H9 (cell line): ENCODE results near the gene TRPM2. TPM values are rescaled to one million over a fixed set of nuclear protein-coding genes. Genes with fewer than 3 reads are reported as not detected.

Experiments used
- DNase-seq: peaks from one replicate; pipeline ENCODE4 v3.0.0-alpha.2; 2017
- H2AFZ ChIP-seq: one replicate; pipeline ENCODE4 v1.6.1; 2013; ENCODE audit warnings: mild to moderate bottlenecking, low read length, control low read depth, moderate library complexity
- H2AK5ac ChIP-seq: 2 replicates; pipeline ENCODE4 v1.6.1; 2013; ENCODE audit warnings: low read length, control low read depth, mixed read lengths; ENCODE audit not compliant: insufficient read length
- H2BK120ac ChIP-seq: one replicate; pipeline ENCODE4 v1.6.1; 2013; ENCODE audit warnings: low read depth, mild to moderate bottlenecking, low read length, control low read depth, inconsistent platforms; ENCODE audit not compliant: poor library complexity, severe bottlenecking
- H2BK12ac ChIP-seq: 2 replicates; pipeline ENCODE4 v1.6.1; 2013; ENCODE audit warnings: low read length, control low read depth, mixed read lengths, low read depth; ENCODE audit not compliant: insufficient read length
- H2BK15ac ChIP-seq: 2 replicates; pipeline ENCODE4 v1.6.1; 2013; ENCODE audit warnings: low read depth, low read length, control low read depth
- H2BK20ac ChIP-seq: one replicate; pipeline ENCODE4 v1.6.1; 2013; ENCODE audit warnings: low read depth, mild to moderate bottlenecking, low read length, control low read depth, inconsistent platforms; ENCODE audit not compliant: poor library complexity, severe bottlenecking
- H2BK5ac ChIP-seq: 2 replicates; pipeline ENCODE4 v1.6.1; 2013; ENCODE audit warnings: low read length, control low read depth, mixed read lengths; ENCODE audit not compliant: insufficient read length
- H3K14ac ChIP-seq: 2 replicates; pipeline ENCODE4 v1.6.1; 2013; ENCODE audit warnings: low read length, control low read depth; ENCODE audit not compliant: insufficient read depth
- H3K18ac ChIP-seq: 2 replicates; pipeline ENCODE4 v1.6.1; 2013; ENCODE audit warnings: low read depth, mild to moderate bottlenecking, mixed read lengths, low read length, control low read depth; ENCODE audit not compliant: insufficient read length
- H3K23ac ChIP-seq: 2 replicates; pipeline ENCODE4 v1.6.1; 2013; ENCODE audit warnings: low read length, control low read depth, mixed read lengths, low read depth; ENCODE audit not compliant: insufficient read length
- H3K23me2 ChIP-seq: 2 replicates; pipeline ENCODE4 v1.6.1; 2013; ENCODE audit warnings: low read depth, mild to moderate bottlenecking, mixed read lengths, low read length, control low read depth; ENCODE audit not compliant: insufficient read length, poor library complexity, severe bottlenecking
- H3K27ac ChIP-seq: 2 replicates; pipeline ENCODE4 v1.5.1; 2013; ENCODE audit warnings: low read length, control low read depth, mixed read lengths, low read depth; ENCODE audit not compliant: insufficient read length
- H3K27me3 ChIP-seq: 2 replicates; pipeline ENCODE4 v1.6.1; 2013; ENCODE audit warnings: low read length, control low read depth, inconsistent platforms; ENCODE audit not compliant: insufficient read depth
- H3K4ac ChIP-seq: 2 replicates; pipeline ENCODE4 v1.6.1; 2013; ENCODE audit warnings: low read depth, mild to moderate bottlenecking, control low read depth, inconsistent platforms, low read length, moderate library complexity
- H3K4me1 ChIP-seq: 2 replicates; pipeline ENCODE4 v1.6.1; 2013; ENCODE audit warnings: low read length, control low read depth, inconsistent platforms; ENCODE audit not compliant: insufficient read depth
- H3K4me2 ChIP-seq: 2 replicates; pipeline ENCODE4 v1.6.1; 2013; ENCODE audit warnings: low read length, control low read depth, mixed read lengths; ENCODE audit not compliant: insufficient read length, insufficient read depth
- H3K56ac ChIP-seq: 2 replicates; pipeline ENCODE4 v1.6.1; 2013; ENCODE audit warnings: low read depth, mild to moderate bottlenecking, mixed read lengths, low read length, control low read depth; ENCODE audit not compliant: insufficient read length
- H3K79me1 ChIP-seq: 2 replicates; pipeline ENCODE4 v1.6.1; 2013; ENCODE audit warnings: low read depth, mild to moderate bottlenecking, moderate library complexity, low read length, control low read depth, inconsistent platforms; ENCODE audit not compliant: insufficient read depth, poor library complexity, severe bottlenecking
- H3K79me2 ChIP-seq: 2 replicates; pipeline ENCODE4 v1.6.1; 2013; ENCODE audit warnings: low read length, control low read depth, inconsistent platforms; ENCODE audit not compliant: insufficient read depth
- H3K9ac ChIP-seq: 2 replicates; pipeline ENCODE4 v1.6.1; 2013; ENCODE audit warnings: low read length, control low read depth, mixed read lengths; ENCODE audit not compliant: insufficient read length; ENCODE audit errors: extremely low read depth
- H3K9me3 ChIP-seq: one replicate; pipeline ENCODE4 v1.6.1; 2013; ENCODE audit warnings: low read depth, low read length, inconsistent platforms; ENCODE audit not compliant: control insufficient read depth
- H3T11ph ChIP-seq: one replicate; pipeline ENCODE4 v1.6.1; 2013; ENCODE audit warnings: mild to moderate bottlenecking, low read length, control low read depth, inconsistent platforms
- H4K20me1 ChIP-seq: one replicate; pipeline ENCODE4 v1.6.1; 2013; ENCODE audit not compliant: control insufficient read depth, insufficient read length, insufficient read depth
- H4K5ac ChIP-seq: 2 replicates; pipeline ENCODE4 v1.6.1; 2013; ENCODE audit warnings: low read depth, mild to moderate bottlenecking, mixed read lengths, low read length, control low read depth; ENCODE audit not compliant: insufficient read length
- H4K8ac ChIP-seq: replicated peaks from 2 replicates; pipeline ENCODE4 v1.6.1; 2013; ENCODE audit warnings: low read length, control low read depth, mixed read lengths, low read depth; ENCODE audit not compliant: insufficient read length
- H4K91ac ChIP-seq: 2 replicates; pipeline ENCODE4 v1.6.1; 2013; ENCODE audit warnings: low read depth, mild to moderate bottlenecking, moderate library complexity, mixed read lengths, low read length, control low read depth; ENCODE audit not compliant: insufficient read length
- H3K27ac Mint-ChIP-seq, 3 experiments: 2 replicates in 2 of 3; 3 replicates in 1 of 3; pipeline ENCODE4 v1.8.0; 2020 to 2021; ENCODE audit warnings: mixed read lengths in 3 of 3, mild to moderate bottlenecking in 1 of 3, moderate library complexity in 1 of 3
- H3K27me3 Mint-ChIP-seq: 2 replicates; pipeline ENCODE4 v1.8.0; 2021; ENCODE audit warnings: low read depth, mild to moderate bottlenecking, moderate library complexity, mixed read lengths
- H3K36me3 Mint-ChIP-seq, 3 experiments: 2 replicates in 2 of 3; 3 replicates in 1 of 3; pipeline ENCODE4 v1.8.0; 2020 to 2021; ENCODE audit warnings: low read depth in 3 of 3, mixed read lengths in 3 of 3; ENCODE audit not compliant: insufficient read depth in 1 of 3
- H3K4me1 Mint-ChIP-seq, 2 experiments: 2 replicates each; pipeline ENCODE4 v1.8.0; 2020; ENCODE audit warnings: mixed read lengths in 2 of 2
- H3K4me3 Mint-ChIP-seq, 2 experiments: 2 replicates in 1 of 2; 3 replicates in 1 of 2; pipeline ENCODE4 v1.8.0; 2020 to 2021; ENCODE audit warnings: mild to moderate bottlenecking in 2 of 2, mixed read lengths in 2 of 2, moderate library complexity in 1 of 2
- H3K9me3 Mint-ChIP-seq, 2 experiments: 2 replicates in 1 of 2; 3 replicates in 1 of 2; pipeline ENCODE4 v1.8.0; 2020; ENCODE audit warnings: mild to moderate bottlenecking in 2 of 2, mixed read lengths in 2 of 2, moderate library complexity in 1 of 2
- CTCF ChIP-seq: fragments of 200-600 bp; sonication (generic); conservative IDR thresholded peaks from 3 replicates; pipeline ENCODE4 v1.8.0; 2021; ENCODE audit warnings: antibody characterized with exemption, mild to moderate bottlenecking
- WGBS: extraction: QIAGEN DNeasy Blood & Tissue Kit; methylation state at CpG from one replicate; pipeline ENCODE4 v1.1.7; 2013; ENCODE audit warnings: missing lambda C conversion rate, low lambda C conversion rate, mixed read lengths; ENCODE audit not compliant: insufficient read length; ENCODE audit errors: extremely low coverage; 5-methylcytosine and 5-hydroxymethylcytosine counted together
- total RNA-seq: library from RNA; stranded (reverse); gene quantifications from 2 replicates; pipeline ENCODE4 v1.2.1, GENCODE V29; 2021

Gene TRPM2
- total RNA-seq, 1 experiment from 2014 or later: 0.68 TPM

DNA sequence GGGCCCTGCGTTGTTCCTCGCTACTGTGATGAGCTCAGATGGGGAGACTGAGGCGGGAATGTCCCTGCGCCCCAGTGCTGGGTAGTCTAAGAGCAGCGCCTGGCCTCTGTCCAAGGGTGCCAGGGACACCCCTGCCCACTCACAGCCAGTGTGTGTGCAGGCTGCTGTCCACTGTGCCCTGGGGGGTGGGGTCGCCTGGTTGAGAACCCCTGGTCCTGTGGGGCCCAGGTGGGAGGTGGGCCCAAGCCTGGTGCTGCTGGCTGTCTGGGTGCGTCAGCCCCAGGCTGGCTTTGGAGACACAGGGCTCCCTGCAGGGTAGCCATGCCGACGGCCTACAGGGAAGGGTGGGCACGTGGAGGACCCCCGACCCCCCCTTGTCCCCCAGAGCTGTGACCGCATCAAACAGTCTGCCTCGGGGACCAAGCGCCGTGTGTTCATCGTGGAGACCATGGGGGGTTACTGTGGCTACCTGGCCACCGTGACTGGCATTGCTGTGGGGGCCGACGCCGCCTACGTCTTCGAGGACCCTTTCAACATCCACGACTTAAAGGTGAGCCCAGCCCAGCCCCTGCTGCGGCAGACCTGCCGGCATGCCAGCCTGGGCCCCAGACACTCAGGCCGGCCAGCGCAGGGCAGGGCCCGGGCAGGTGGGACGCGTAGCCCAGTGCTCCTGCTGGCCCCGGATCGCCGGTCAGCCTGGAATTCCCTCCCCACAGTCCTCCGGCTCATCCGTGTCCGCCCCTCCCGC, 29.1 kb upstream of the TRPM2 start:
- no peak overlapping the region for H3K27ac Mint-ChIP-seq

More for the DNA sequence above, 29.1 kb upstream of the TRPM2 start:
- H3K23me2 ChIP-seq: no peaks in the 10 kb centered on the region
- H3K4me1 Mint-ChIP-seq: no peaks in the 10 kb centered on the region
- H3K36me3 Mint-ChIP-seq: peaks cover 0 to 12% (median 10%) of the 10 kb centered on the region in 3 experiments; a peak in 5 of 7 replicates
- no peak overlapping the region for H4K91ac ChIP-seq
- H3K56ac ChIP-seq: no peak overlapping the region
- no peak overlapping the region for H3K18ac ChIP-seq
- H3K4ac ChIP-seq: no peak overlapping the region
- no peak overlapping the region for H3T11ph ChIP-seq
- no peaks in the 10 kb centered on the region for H3K79me1 ChIP-seq
- H3K14ac ChIP-seq: no peak overlapping the region
- H2AK5ac ChIP-seq: no peak overlapping the region
- TF ChIP-seq CTCF: no peak
- DNase-seq: no peak
- no peak overlapping the region for H2BK12ac ChIP-seq
- no peak overlapping the region for H2BK5ac ChIP-seq
- H3K27me3 ChIP-seq: no peaks in the 10 kb centered on the region
- no peaks in the 10 kb centered on the region for H4K20me1 ChIP-seq
- no peak overlapping the region for H4K5ac ChIP-seq
- H3K27me3 Mint-ChIP-seq: no peaks in the 10 kb centered on the region
- no CpG with 5 or more reads among the region's 37 CpGs for WGBS
- no peak overlapping the region for H3K27ac ChIP-seq
- no peak overlapping the region for H2BK120ac ChIP-seq
- no peak overlapping the region for H3K9ac ChIP-seq
- no peak overlapping the region for H3K4me2 ChIP-seq
- H3K4me3 Mint-ChIP-seq: no peak overlapping the region; a peak in 1 of 5 replicates
- H3K79me2 ChIP-seq: no peaks in the 10 kb centered on the region
- H4K8ac ChIP-seq: no peak overlapping the region
- H3K9me3 Mint-ChIP-seq: no peaks in the 10 kb centered on the region
- H3K9me3 ChIP-seq: no peaks in the 10 kb centered on the region
- H3K23ac ChIP-seq: no peak overlapping the region
- H2AFZ ChIP-seq: no peak overlapping the region
- H2BK15ac ChIP-seq: no peak overlapping the region
- H2BK20ac ChIP-seq: no peak overlapping the region
- no peaks in the 10 kb centered on the region for H3K4me1 ChIP-seq
